Endothelial cell of umbilical vein (primary cell): ENCODE data around the gene NLGN1.

Experiments
- CTCF ChIP-seq, 2 donors: IDR thresholded peaks; 1 replicate in 1 of 2; 2 replicates in 1 of 2; pipeline ENCODE4 v1.5.1; 2011; ENCODE audit warnings: low read length in 2 of 2, mild to moderate bottlenecking in 2 of 2, moderate library complexity in 2 of 2, control low read depth in 1 of 2, inconsistent platforms in 1 of 2, low read depth in 1 of 2; ENCODE audit not compliant: insufficient read depth in 1 of 2; ENCODE audit errors: extremely low read depth in 1 of 2
- FOS ChIP-seq: IDR thresholded peaks from 2 replicates; pipeline ENCODE4 v1.6.1; 2011; ENCODE audit warnings: mild to moderate bottlenecking, low read length, moderate library complexity, borderline replicate concordance; ENCODE audit not compliant: insufficient read depth
- GATA2 ChIP-seq: IDR thresholded peaks from 2 replicates; pipeline ENCODE4 v1.7.0; 2011; ENCODE audit warnings: low read depth, mild to moderate bottlenecking, moderate library complexity, mixed read lengths, low read length; ENCODE audit not compliant: insufficient read length, insufficient read depth
- POLR2A ChIP-seq: IDR thresholded peaks from 2 replicates; pipeline ENCODE4 v1.6.1; 2012; ENCODE audit warnings: low read depth, mild to moderate bottlenecking, control low read depth, low read length

GRCh38 chr3:173583496-173583895, 186.0 kb downstream of the NLGN1 start:
- TF ChIP-seq POLR2A (no peak), CTCF (IDR thresholded peaks at IDR 0.05; ENCODE audit: extremely low read depth in 1 of 2, insufficient read depth in 1 of 2, low read depth in 1 of 2, low read length in 2 of 2) (no peak), FOS (no peak), GATA2 (no peak)
